HG03439 (cell line): ENCODE data around the gene ATG10.
"Not testable (repeated sequence)": the region's sequence is repeated elsewhere in the genome, so short reads cannot be mapped to it uniquely, and the experiment has no call there.

Experiments used
- ATAC-seq: cut with Tn5 transposase; IDR thresholded peaks from one replicate; pipeline ENCODE4 v1.9.1; 2021; ENCODE audit warnings: mild to moderate bottlenecking, moderate library complexity; ENCODE audit not compliant: unreplicated experiment

The ATG10 gene

GRCh38 chr5:81980598-81981260 lies 8.9 kb downstream of the ATG10 start:
- no peak for ATAC-seq

- ATAC-seq = not testable (repeated sequence)
Observed at GRCh38 chr5:81982172-81982685, 10.4 kb downstream of the ATG10 start.

- ATAC-seq = not testable (repeated sequence)
Observed at GRCh38 chr5:81983148-81983547, 11.3 kb downstream of the ATG10 start.

- not testable (repeated sequence) for ATAC-seq
Observed at GRCh38 chr5:81983563-81983962, 11.7 kb downstream of the ATG10 start.

- no peak for ATAC-seq
Observed at GRCh38 chr5:81986126-81986525, 14.3 kb downstream of the ATG10 start.

GRCh38 chr5:81989204-81989603 lies 17.4 kb downstream of the ATG10 start:
- ATAC-seq = no peak

- ATAC-seq = no peak
Observed at GRCh38 chr5:81994679-81995078, 22.9 kb downstream of the ATG10 start.

GRCh38 chr5:81995407-81995806 lies 23.6 kb downstream of the ATG10 start:
- ATAC-seq = no peak

GRCh38 chr5:82004511-82004910 lies 32.7 kb downstream of the ATG10 start:
- no peak for ATAC-seq

GRCh38 chr5:82009869-82010268 lies 38.0 kb downstream of the ATG10 start:
- ATAC-seq = not testable (repeated sequence)

GRCh38 chr5:82010696-82011095 lies 38.9 kb downstream of the ATG10 start:
- no peak for ATAC-seq

- no peak for ATAC-seq
Observed at GRCh38 chr5:82011761-82012160, 39.9 kb downstream of the ATG10 start.

- ATAC-seq = not testable (repeated sequence)
Observed at GRCh38 chr5:82014644-82015043, 42.8 kb downstream of the ATG10 start.

- ATAC-seq = no peak
Observed at GRCh38 chr5:82018462-82018861, 46.6 kb downstream of the ATG10 start.

GRCh38 chr5:82019342-82020138 lies 47.7 kb downstream of the ATG10 start:
- no peak for ATAC-seq

- ATAC-seq = no peak
Observed at GRCh38 chr5:82022499-82022898, 50.7 kb downstream of the ATG10 start.

- ATAC-seq = no peak
Observed at GRCh38 chr5:82023644-82024043, 51.8 kb downstream of the ATG10 start.

- no peak for ATAC-seq
Observed at GRCh38 chr5:82031220-82032119, 59.6 kb downstream of the ATG10 start.

- ATAC-seq = not testable (repeated sequence)
Observed at GRCh38 chr5:82042894-82043293, 71.1 kb downstream of the ATG10 start.

GRCh38 chr5:82044010-82044409 lies 72.2 kb downstream of the ATG10 start:
- ATAC-seq = no peak
